ENCODE measurements around the gene PPP4R4. TPM values are rescaled to one million over a fixed set of nuclear protein-coding genes. Genes with fewer than 3 reads are reported as not detected.

The PPP4R4 gene
- total RNA-seq (2022; extraction: Qiagen RNA extraction; ENCODE audit: low read depth), result 0.22 to 0.59 TPM (median 0.24 TPM) in 5 replicates

DNA sequence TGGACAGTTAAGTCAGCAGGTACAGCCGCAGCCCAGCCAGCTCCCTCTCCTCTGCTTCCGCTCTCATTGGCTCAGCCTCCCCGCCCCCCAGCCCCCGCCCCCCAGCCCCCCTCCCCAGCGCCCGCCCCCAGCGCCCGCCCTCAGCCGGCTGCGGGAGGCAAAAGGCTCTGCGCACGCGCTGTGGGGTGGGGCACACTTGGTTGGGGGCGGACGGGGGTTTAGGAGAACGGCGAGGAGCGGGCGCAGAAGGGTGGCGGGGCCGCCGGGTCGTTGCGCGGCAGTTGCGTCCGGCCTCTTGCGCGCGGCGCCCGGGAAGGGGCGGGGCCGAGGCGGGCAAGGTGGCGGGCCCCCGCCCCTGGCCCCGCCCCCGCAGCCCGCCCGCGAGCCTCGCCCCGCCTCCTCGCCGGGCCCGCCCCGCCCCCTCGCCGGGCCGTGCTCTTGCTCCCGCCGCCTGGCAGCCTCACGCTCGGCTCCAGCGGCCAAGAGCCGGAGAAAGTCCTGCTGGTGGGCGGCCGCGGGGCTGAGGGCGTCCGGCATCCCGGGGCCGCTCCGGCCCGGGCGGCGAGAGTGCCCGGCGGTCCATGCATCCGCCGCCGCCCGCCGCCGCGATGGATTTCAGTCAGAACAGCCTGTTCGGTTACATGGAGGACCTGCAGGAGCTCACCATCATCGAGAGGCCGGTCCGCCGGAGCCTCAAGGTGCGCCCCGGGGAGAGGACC, at the start of gene PPP4R4:
Gene PPP4R4 (plus strand): TSS at position 438 of the 719 bp plus-strand sequence. CDS start 144 bp downstream, at position 582.

GRCh38 chr14:94129111-94129757, 44.9 kb upstream of the PPP4R4 start, which contains the start of gene IFI27L2:
TSS of gene IFI27L2 (minus strand) at chr14:94129604. CDS start at chr14:94129564, 40 bp downstream.

DNA sequence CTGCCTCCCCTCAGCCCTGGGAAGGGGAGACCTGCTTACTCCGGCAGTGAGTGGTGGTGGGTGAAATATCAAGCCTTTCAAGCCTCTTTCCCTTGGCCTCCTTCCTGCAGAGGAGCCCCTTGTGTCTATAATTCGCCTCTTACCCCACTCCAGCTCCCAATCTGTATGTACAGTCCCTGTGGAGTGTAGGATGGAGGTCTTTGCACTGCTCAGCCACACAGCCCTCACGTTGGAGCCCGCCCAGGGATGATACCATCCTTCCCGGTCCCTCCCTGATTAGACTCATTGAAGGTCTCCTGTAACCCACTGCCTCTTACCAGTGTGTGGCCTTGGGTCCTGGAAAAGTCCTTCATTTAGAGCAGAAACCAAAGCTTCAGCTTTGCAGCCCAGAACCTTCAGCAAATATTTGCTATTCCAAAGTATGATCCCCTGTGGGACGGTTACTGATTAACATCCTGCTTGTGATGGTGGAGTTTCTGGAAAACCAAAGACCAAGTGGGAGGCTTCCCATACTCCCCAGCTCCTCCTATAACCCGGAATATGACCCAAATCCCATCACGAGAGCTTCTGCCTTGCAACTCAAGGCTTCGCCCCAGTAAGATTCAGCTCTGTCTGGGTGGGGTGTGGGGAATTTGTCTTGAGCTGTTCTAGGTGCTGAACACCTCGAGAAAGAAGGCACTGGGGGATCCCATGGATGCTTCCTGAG, 118.9 kb downstream of the PPP4R4 start, which contains the start of gene SERPINA10:
Gene SERPINA10 (minus strand): TSS at position 397 of the 706 bp plus-strand sequence. CDS start 2,675 bp downstream, outside the sequence.

DNA sequence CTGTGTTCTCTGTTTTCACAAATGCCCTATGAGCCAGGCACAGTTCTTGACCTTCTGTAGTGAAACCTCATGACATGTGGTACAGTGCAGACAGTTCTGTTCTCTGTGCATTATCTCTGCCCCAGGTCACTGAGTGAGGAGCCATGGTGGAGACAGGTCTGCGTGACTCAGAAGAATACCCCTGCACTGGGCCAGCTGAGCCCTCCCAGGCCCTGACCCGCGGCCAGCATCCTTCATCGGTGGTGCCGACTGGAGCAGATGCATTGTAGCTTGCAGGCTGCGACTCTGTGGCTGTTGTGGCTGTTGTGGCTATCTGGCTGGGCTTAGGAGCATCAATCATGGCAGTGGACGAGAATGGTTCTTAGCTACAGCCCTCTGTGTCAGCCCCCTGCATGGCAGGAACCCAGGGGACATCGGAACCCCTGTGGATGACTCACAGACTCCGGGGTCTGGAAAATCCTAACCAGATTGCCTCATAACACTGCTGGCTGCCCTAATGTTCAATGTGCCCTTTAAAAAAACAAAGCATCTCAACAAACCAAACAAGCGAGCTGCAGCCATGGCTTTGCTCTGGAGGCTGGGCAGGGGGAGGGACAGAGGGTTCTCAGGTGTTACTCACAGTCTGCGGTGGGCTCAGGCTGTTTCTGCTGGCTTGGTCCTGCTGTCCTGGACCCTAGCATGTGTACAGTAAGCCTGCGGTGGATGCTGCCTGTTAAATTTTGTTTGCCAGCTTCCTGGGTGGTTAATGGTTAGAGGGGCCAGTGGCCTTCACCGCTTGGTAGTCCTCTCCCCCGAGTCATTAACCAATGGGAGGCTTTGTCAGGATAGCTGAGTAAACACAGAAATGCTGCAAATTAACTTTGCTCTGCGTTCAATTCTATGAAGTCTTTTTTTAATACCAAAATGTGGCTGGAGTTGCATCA, 148.8 kb downstream of the PPP4R4 start, which contains the start of gene SERPINA6:
Gene SERPINA6 (minus strand): TSS at position 689 of the 923 bp plus-strand sequence. CDS start 8,688 bp downstream, outside the sequence.

Other genes with a start within 250 kb of the PPP4R4 start
- not detected in 5 replicates for gene FAM181A, start 247.0 kb upstream of the PPP4R4 start, total RNA-seq (2022; extraction: Qiagen RNA extraction; ENCODE audit: low read depth)
- 1.5 to 3.5 TPM (median 1.9 TPM) in 5 replicates for gene ASB2, start 197.8 kb upstream of the PPP4R4 start, total RNA-seq (2022; extraction: Qiagen RNA extraction; ENCODE audit: low read depth)
- not detected in 5 replicates for gene CCDC197, start 177.0 kb upstream of the PPP4R4 start, total RNA-seq (2022; extraction: Qiagen RNA extraction; ENCODE audit: low read depth)
- gene OTUB2, start 148.0 kb upstream of the PPP4R4 start, total RNA-seq (2022; extraction: Qiagen RNA extraction; ENCODE audit: low read depth), result 4.3 to 6.5 TPM (median 4.7 TPM) in 5 replicates
- 175 to 191 TPM (median 183 TPM) in 5 replicates for gene DDX24, start 93.1 kb upstream of the PPP4R4 start, total RNA-seq (2022; extraction: Qiagen RNA extraction; ENCODE audit: low read depth)
- 14.6 to 20.2 TPM (median 19.0 TPM) in 5 replicates for gene IFI27L1, start 93.0 kb upstream of the PPP4R4 start, total RNA-seq (2022; extraction: Qiagen RNA extraction; ENCODE audit: low read depth)
- gene IFI27, start 63.6 kb upstream of the PPP4R4 start, total RNA-seq (2022; extraction: Qiagen RNA extraction; ENCODE audit: low read depth), result 0.62 to 2.3 TPM (median 0.95 TPM) in 5 replicates
- gene IFI27L2, start 44.7 kb upstream of the PPP4R4 start, total RNA-seq (2022; extraction: Qiagen RNA extraction; ENCODE audit: low read depth), result 51.3 to 66.7 TPM (median 55.5 TPM) in 5 replicates
- 0.08 TPM in 1 of 5 replicates, not detected in the others for gene SERPINA10, start 118.9 kb downstream of the PPP4R4 start, total RNA-seq (2022; extraction: Qiagen RNA extraction; ENCODE audit: low read depth)
- 0.59 to 1.1 TPM (median 0.94 TPM) in 5 replicates for gene SERPINA6, start 149.0 kb downstream of the PPP4R4 start, total RNA-seq (2022; extraction: Qiagen RNA extraction; ENCODE audit: low read depth)
- not detected in 5 replicates for gene SERPINA2, start 192.4 kb downstream of the PPP4R4 start, total RNA-seq (2022; extraction: Qiagen RNA extraction; ENCODE audit: low read depth)
- gene SERPINA1, start 214.3 kb downstream of the PPP4R4 start, total RNA-seq (2022; extraction: Qiagen RNA extraction; ENCODE audit: low read depth), result 0.26 to 1.7 TPM (median 0.59 TPM) in 5 replicates